ENCODE measurements around the gene SARNP. TPM values are rescaled to one million over a fixed set of nuclear protein-coding genes. Genes with fewer than 3 reads are reported as not detected.

Gene SARNP
- total and polyA plus RNA-seq, 9 of the 15 experiments (the other 6 are each of a cell fraction or from before 2014, with no cell fraction given): 70.1 to 400 (median 198) TPM

- in situ Hi-C loops (cut with MboI): no loop called here
- ChIA-PET POLR2A (interaction anchor here (1.2 to 1.6 kb wide), 2 partner anchors 11 to 22 kb away, joined by 3 to 4 read pairs; no protein-coding TSS in a partner anchor), CTCF (ENCODE audit: low intra/inter-chr PET ratio) (no interaction called here)
- intact Hi-C loops (cut with micrococcal nuclease): no loop called here
- no peak for ATAC-seq
- H3K36me3 ChIP-seq (ENCODE audit: control insufficient read depth, insufficient read depth, low read length): peaks cover 91% of the 10 kb centered on the region
- 74% methylated on average over 2 of the region's 4 CpGs for WGBS (ENCODE audit: insufficient coverage, low coverage, missing lambda C conversion rate)
- BruUV-seq (replicated peaks): no TSS peak
- H2AFZ ChIP-seq (ENCODE audit: low read depth, low read length): no peak overlapping the region
- DNase-seq (ENCODE audit: extremely low read depth in 1 of 4, low spot score in 3 of 4): no peak
- H3K4me2 ChIP-seq (ENCODE audit: insufficient read depth, low read length): no peak overlapping the region
- no peaks in the 10 kb centered on the region for H4K20me1 ChIP-seq (replicated peaks; ENCODE audit: control insufficient read depth, insufficient read depth, low read length)
- no peaks in the 10 kb centered on the region for H3K27me3 ChIP-seq (ENCODE audit: control insufficient read depth in 2 of 2, insufficient read depth in 2 of 2, low read length in 2 of 2)
- no peak overlapping the region for H3K9ac ChIP-seq (ENCODE audit: insufficient read depth in 1 of 2, low read depth in 2 of 2, low read length in 2 of 2)
- FAIRE-seq: no peak
- H3K79me2 ChIP-seq (ENCODE audit: control insufficient read depth, insufficient read depth, low read length): peaks cover 5% of the 10 kb centered on the region; the same call in 1 of the 3 replicates
- no peaks in the 10 kb centered on the region for H3K4me1 ChIP-seq (replicated peaks in 1 of 2; ENCODE audit: control insufficient read depth in 2 of 2, insufficient read depth in 2 of 2, low read length in 2 of 2)
- H3K9me3 ChIP-seq (replicated peaks; ENCODE audit: control insufficient read depth, insufficient read depth, low read depth, low read length): no peaks in the 10 kb centered on the region
- H3K9me1 ChIP-seq (ENCODE audit: control insufficient read depth, insufficient read depth, low read length): no peaks in the 10 kb centered on the region
- no peak overlapping the region for H3K4me3 ChIP-seq
- H3K27ac ChIP-seq (ENCODE audit: extremely low read depth, low read depth, low read length): no peak overlapping the region
- peak; percentile 77 for TF ChIP-seq MAFF (IDR thresholded peaks at IDR 0.05; ENCODE audit: low read length)
- TF ChIP-seq RNF219 (CRISPR knock-in tag; IDR thresholded peaks at IDR 0.05): no peak
- TF ChIP-seq SNIP1 (IDR thresholded peaks at IDR 0.05; ENCODE audit: low read depth): no peak
- TF ChIP-seq RBM39 (optimal IDR thresholded peaks at IDR 0.05; ENCODE audit: low read depth, low read length): no peak
- TF ChIP-seq DDX20 (tag; IDR thresholded peaks at IDR 0.05; ENCODE audit: low read depth): no peak
- peak; percentile 70 for TF ChIP-seq C11orf30 (IDR thresholded peaks at IDR 0.05; ENCODE audit: low read depth)
- TF ChIP-seq PHTF2 (CRISPR knock-in tag; IDR thresholded peaks at IDR 0.05): no peak
- TF ChIP-seq MAFG (tag; conservative IDR thresholded peaks at IDR 0.05): peak; percentile 58
- no peak for TF ChIP-seq SIX5 (IDR thresholded peaks at IDR 0.05; ENCODE audit: borderline replicate concordance in 1 of 2, insufficient read depth in 1 of 2, low read depth in 1 of 2, low read length in 2 of 2)
- TF ChIP-seq ZBTB11 (CRISPR knock-in tag; IDR thresholded peaks at IDR 0.05): no peak
- no peak for TF ChIP-seq MXD1 (CRISPR knock-in tag; IDR thresholded peaks at IDR 0.05; ENCODE audit: borderline replicate concordance, poor library complexity, severe bottlenecking)
- TF ChIP-seq ZNF316 (IDR thresholded peaks at IDR 0.05): peak; percentile 90
- peak; percentile 85 for TF ChIP-seq MAFK (IDR thresholded peaks at IDR 0.05; ENCODE audit: low read length)
- TF ChIP-seq ZC3H4 (CRISPR knock-in tag; IDR thresholded peaks at IDR 0.05; ENCODE audit: borderline replicate concordance): no peak
- TF ChIP-seq TGIF2 (CRISPR knock-in tag; IDR thresholded peaks at IDR 0.05): no peak
- TF ChIP-seq FOXK1 (CRISPR knock-in tag; IDR thresholded peaks at IDR 0.05; ENCODE audit: borderline replicate concordance): no peak
- no peak for TF ChIP-seq GATAD2B (IDR thresholded peaks at IDR 0.05; ENCODE audit: borderline replicate concordance)
- TF ChIP-seq ADNP (tag; IDR thresholded peaks at IDR 0.05): no peak
Observed at GRCh38 chr12:55789893-55790292, 27.6 kb downstream of the SARNP start.

Data from K562 (cell line).